Measurements from ENCODE around the gene BRD1. TPM values are rescaled to one million over a fixed set of nuclear protein-coding genes. Genes with fewer than 3 reads are reported as not detected.
A peak's percentile ranks its signal among the peaks of the same experiment; 100 is the strongest.

The BRD1 gene
- total RNA-seq, 3 donors from 2014 or later (not counting 1 experiment from before 2014, with no cell fraction given), result 126 to 154 (median 132) TPM

DNA sequence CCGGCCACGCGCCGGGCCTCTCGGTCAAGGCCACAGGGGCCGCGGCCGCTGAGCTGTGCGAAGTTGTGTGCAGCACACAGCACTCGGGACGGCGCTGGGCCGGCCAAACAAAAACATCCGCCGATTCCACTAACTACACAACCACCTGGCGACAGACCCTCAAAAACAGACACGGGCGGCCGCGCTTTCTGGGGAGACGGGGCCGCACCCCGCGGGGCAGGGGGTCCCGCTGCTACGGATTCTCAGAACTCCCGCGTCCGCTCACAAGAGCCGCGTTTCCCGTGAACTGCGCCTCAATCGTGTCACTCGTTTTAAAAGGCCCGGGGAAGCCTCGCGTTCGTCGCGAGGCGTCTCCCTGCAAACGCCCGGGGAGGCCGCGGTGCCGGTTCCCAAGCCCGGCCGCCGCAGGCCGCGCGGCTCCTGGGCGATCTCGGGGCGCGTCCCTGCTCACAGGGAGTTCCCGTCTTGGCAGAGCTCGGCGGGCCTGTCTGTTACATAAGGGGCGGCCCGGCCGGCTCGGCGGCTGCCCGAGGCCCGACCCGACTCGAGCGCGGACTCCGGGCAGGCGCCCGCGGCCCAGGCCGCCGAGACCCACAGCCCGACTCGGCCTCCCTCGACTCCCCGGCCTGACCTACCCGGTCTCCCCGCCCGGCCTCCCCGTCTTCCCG is 936 bp downstream of the BRD1 start:
- H3K9me3 Mint-ChIP-seq, result no peaks in the 10 kb centered on the region
- intact Hi-C loops (cut with micrococcal nuclease), result loop anchor here (2.0 kb wide), 1 partner anchor 44 kb away; no protein-coding TSS in a partner anchor
- Histone ChIP-seq H3K4me1 (ENCODE audit: control insufficient read depth, insufficient read depth, low read length) (peaks cover 42% of the 10 kb centered on the region), H3K27ac (ENCODE audit: low read length) (peak overlapping the region; percentile 51), H3K9me3 (ENCODE audit: control insufficient read depth, insufficient read depth, low read length) (no peaks in the 10 kb centered on the region), H3K4me3 (ENCODE audit: low read length) (peak overlapping the region; percentile 55), H3K36me3 (ENCODE audit: control insufficient read depth, insufficient read depth, low read length) (peaks cover 16% of the 10 kb centered on the region), H3K27me3 (ENCODE audit: control insufficient read depth, insufficient read depth, low read length) (no peaks in the 10 kb centered on the region)
- H3K4me1 Mint-ChIP-seq, result peaks cover 31 to 34% of the 10 kb centered on the region in 2 donors
- ATAC-seq, result peak; percentile 43 to 57 (median 54)
- peak overlapping the region; percentile 93 for H3K4me3 Mint-ChIP-seq
- under 1% methylated on average over 86 of the region's 86 CpGs for WGBS (ENCODE audit: insufficient coverage)
- no peak for TF ChIP-seq CTCF (IDR thresholded peaks at IDR 0.05)
- peaks cover 9% of the 10 kb centered on the region for H3K36me3 Mint-ChIP-seq
- H3K27me3 Mint-ChIP-seq (ENCODE audit: low read depth in 2 of 2), result no peaks in the 10 kb centered on the region
- DNase-seq, result peak; percentile 57 to 68
- H3K27ac Mint-ChIP-seq, result peak overlapping the region; percentile 83 to 88

DNA sequence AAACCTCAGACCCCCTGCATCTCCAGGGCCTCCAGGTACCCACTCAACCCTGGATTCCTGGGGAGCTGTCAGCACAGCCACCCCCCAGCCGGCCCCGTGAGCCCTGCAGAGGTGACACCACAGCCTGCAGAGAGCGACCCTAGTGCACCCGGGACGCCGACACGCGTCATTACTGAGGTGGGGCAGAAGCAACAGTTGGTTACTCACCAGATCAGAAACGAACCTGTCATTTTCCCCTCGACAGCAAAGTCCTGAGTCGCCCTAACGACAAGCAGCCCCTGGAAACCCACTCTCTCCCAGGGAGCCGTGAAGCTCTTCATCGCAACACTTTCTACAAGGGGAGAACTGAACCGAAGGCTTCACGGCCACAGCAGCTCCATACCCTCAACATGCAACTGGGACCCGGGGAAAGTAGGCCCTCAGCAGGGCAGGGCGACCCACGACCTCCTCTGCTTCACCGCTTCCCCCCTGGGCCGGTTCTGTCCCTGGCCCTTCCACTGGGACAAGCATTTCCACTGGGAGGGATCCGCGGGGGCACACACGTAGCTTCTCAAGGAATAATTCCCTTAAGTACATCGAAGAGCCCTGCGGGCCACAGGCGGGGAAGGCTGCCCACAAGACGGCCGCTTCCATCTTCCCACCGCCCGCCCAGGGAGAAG is 1.6 kb downstream of the BRD1 start:
- H3K9me3 ChIP-seq (ENCODE audit: control insufficient read depth, insufficient read depth, low read length), result no peaks in the 10 kb centered on the region
- H3K4me3 ChIP-seq (ENCODE audit: low read length), result peak overlapping the region; percentile 55
- H3K9me3 Mint-ChIP-seq, result no peaks in the 10 kb centered on the region
- H3K4me1 ChIP-seq (ENCODE audit: control insufficient read depth, insufficient read depth, low read length), result peaks cover 45% of the 10 kb centered on the region
- peaks cover 9% of the 10 kb centered on the region for H3K36me3 Mint-ChIP-seq
- H3K4me3 Mint-ChIP-seq, result peak overlapping the region; percentile 93
- H3K27ac ChIP-seq (ENCODE audit: low read length), result peak overlapping the region; percentile 51
- no peak for TF ChIP-seq CTCF (IDR thresholded peaks at IDR 0.05)
- intact Hi-C loops (cut with micrococcal nuclease), result loop anchor here (2.0 kb wide), 1 partner anchor 45 kb away; no protein-coding TSS in a partner anchor
- 10% methylated on average over 31 of the region's 31 CpGs for WGBS (ENCODE audit: insufficient coverage)
- H3K4me1 Mint-ChIP-seq, result peaks cover 32 to 36% of the 10 kb centered on the region in 2 donors
- no peaks in the 10 kb centered on the region for H3K27me3 Mint-ChIP-seq (ENCODE audit: low read depth in 2 of 2)
- DNase-seq (peak; percentile 50 to 77), ATAC-seq (peak; percentile 54 to 73 (median 69))
- H3K27ac Mint-ChIP-seq, result peak overlapping the region; percentile 83 to 88
- H3K36me3 ChIP-seq (ENCODE audit: control insufficient read depth, insufficient read depth, low read length), result peaks cover 22% of the 10 kb centered on the region
- no peaks in the 10 kb centered on the region for H3K27me3 ChIP-seq (ENCODE audit: control insufficient read depth, insufficient read depth, low read length)

DNA sequence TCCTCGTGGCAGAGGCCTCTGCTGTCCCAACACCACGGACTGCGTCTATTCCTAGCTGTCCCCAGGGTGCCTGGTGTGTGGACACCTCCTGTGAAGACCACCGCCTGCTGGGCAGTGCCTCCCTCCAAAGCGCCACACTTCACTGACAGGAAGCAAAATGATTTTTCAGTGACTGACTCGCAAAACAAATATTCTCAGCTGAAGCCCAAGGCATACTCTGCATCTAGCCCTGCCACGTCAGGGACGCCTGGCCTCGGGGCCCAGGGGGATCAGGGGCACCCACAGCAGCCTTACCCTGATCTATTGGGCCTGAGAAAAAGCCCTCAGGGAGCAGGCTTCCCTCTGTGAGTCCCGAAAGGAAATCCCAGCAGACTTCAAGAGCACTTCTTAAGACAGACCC is 2.2 kb downstream of the BRD1 start:
- peak overlapping the region; percentile 93 for H3K4me3 Mint-ChIP-seq
- H3K36me3 Mint-ChIP-seq, result peaks cover 9% of the 10 kb centered on the region
- intact Hi-C loops (cut with micrococcal nuclease), result no loop called here
- H3K4me1 Mint-ChIP-seq, result peaks cover 39 to 40% of the 10 kb centered on the region in 2 donors
- H3K27me3 Mint-ChIP-seq (ENCODE audit: low read depth in 2 of 2), result no peaks in the 10 kb centered on the region
- Histone ChIP-seq H3K36me3 (ENCODE audit: control insufficient read depth, insufficient read depth, low read length) (peaks cover 25% of the 10 kb centered on the region), H3K4me1 (ENCODE audit: control insufficient read depth, insufficient read depth, low read length) (peaks cover 45% of the 10 kb centered on the region), H3K9me3 (ENCODE audit: control insufficient read depth, insufficient read depth, low read length) (no peaks in the 10 kb centered on the region), H3K27me3 (ENCODE audit: control insufficient read depth, insufficient read depth, low read length) (no peaks in the 10 kb centered on the region), H3K27ac (ENCODE audit: low read length) (no peak overlapping the region), H3K4me3 (ENCODE audit: low read length) (no peak overlapping the region)
- no peak for DNase-seq
- WGBS (ENCODE audit: insufficient coverage), result 66% methylated on average over 10 of the region's 10 CpGs
- peak overlapping the region; percentile 83 to 88 for H3K27ac Mint-ChIP-seq
- H3K9me3 Mint-ChIP-seq, result no peaks in the 10 kb centered on the region
- TF ChIP-seq CTCF (IDR thresholded peaks at IDR 0.05), result no peak
- ATAC-seq, result no peak

Data from natural killer cell (primary cell).